Subcutaneous abdominal adipose tissue (tissue), 5 donors: ENCODE data around the gene OR8D2.
"Not testable (repeated sequence)": the region's sequence is repeated elsewhere in the genome, so short reads cannot be mapped to it uniquely, and the experiment has no call there.

Experiments
- H3K27ac ChIP-seq: one replicate; pipeline ENCODE4 v1.7.0; 2013; ENCODE audit warnings: low read depth, mild to moderate bottlenecking, inconsistent platforms, low read length, moderate library complexity
- H3K27me3 ChIP-seq, 5 donors: one replicate each; pipeline ENCODE4 v1.7.0; 2013; ENCODE audit warnings: low read length in 5 of 5, inconsistent platforms in 1 of 5; ENCODE audit not compliant: control insufficient read depth in 5 of 5, insufficient read depth in 4 of 5
- H3K36me3 ChIP-seq, 5 donors: one replicate each; pipeline ENCODE4 v1.7.0; 2013; ENCODE audit warnings: low read length in 5 of 5; ENCODE audit not compliant: control insufficient read depth in 5 of 5, insufficient read depth in 5 of 5
- H3K4me1 ChIP-seq, 5 donors: one replicate each; pipeline ENCODE4 v1.7.0; 2013; ENCODE audit warnings: low read length in 5 of 5, mild to moderate bottlenecking in 3 of 5, moderate library complexity in 1 of 5; ENCODE audit not compliant: control insufficient read depth in 5 of 5, insufficient read depth in 5 of 5
- H3K4me3 ChIP-seq, 5 donors: one replicate each; pipeline ENCODE4 v1.7.0; 2013; ENCODE audit warnings: low read length in 5 of 5, low read depth in 1 of 5
- H3K9ac ChIP-seq, 5 donors: one replicate each; pipeline ENCODE4 v1.7.0; 2013; ENCODE audit warnings: low read length in 5 of 5, mild to moderate bottlenecking in 4 of 5, moderate library complexity in 3 of 5
- H3K9me3 ChIP-seq, 5 donors: one replicate each; pipeline ENCODE4 v1.7.0; 2013; ENCODE audit warnings: low read length in 5 of 5; ENCODE audit not compliant: control insufficient read depth in 5 of 5
- donor health status: healthy.
- donor health status: healthy.
- donor health status: healthy.
- donor health status: healthy.
- donor health status: healthy.

OR8D2 gene

DNA sequence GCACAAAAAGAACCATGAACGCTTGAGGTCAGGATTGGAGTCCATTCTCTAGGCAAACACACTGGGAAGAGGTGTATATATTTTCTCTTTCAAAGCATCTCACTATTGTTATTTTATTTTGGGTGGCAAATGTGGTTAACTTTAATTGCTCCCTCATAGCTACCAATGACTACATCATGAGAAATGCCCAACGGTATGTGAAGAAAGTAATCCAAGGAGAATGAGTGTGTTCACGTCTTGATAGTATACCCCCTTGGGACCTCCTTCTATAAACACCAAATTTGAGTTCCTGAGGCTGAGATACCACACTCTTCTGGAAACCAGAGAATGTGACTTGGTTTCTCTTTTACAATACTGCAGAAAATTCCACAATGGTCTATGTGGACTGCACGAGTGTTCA lies 22.1 kb downstream of the OR8D2 start:
- no peaks in the 10 kb centered on the region for H3K27me3 ChIP-seq
- H3K4me1 ChIP-seq: peaks cover 0 to 12% (median 8%) of the 10 kb centered on the region in 5 donors
- no peaks in the 10 kb centered on the region for H3K9me3 ChIP-seq
- H3K4me3 ChIP-seq: no peak overlapping the region
- H3K27ac ChIP-seq: no peak overlapping the region
- no peak overlapping the region for H3K9ac ChIP-seq
- no peaks in the 10 kb centered on the region for H3K36me3 ChIP-seq

DNA sequence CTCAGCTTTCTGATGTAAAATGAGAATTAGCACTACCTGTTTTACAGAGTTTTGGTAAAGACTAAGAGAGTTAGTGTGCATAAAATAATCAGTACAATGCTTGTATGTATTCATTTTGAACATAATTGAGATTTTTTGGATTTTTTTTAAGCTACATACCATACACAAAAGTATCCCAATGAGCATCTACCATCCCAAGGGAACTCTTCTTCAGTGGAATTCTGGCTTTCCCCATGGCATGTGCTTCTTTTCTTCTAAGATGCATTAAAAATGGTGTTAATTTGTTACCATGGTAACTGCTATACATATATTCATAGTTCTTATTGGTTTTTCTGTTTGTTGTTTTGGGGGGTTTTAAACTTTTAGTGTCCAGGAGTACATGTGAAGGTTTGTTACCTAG lies 24.0 kb downstream of the OR8D2 start:
- Histone ChIP-seq H3K4me1 (no peaks in the 10 kb centered on the region), H3K4me3 (no peak overlapping the region), H3K9ac (no peak overlapping the region), H3K9me3 (no peaks in the 10 kb centered on the region), H3K27ac (no peak overlapping the region), H3K27me3 (no peaks in the 10 kb centered on the region), H3K36me3 (no peaks in the 10 kb centered on the region)

DNA sequence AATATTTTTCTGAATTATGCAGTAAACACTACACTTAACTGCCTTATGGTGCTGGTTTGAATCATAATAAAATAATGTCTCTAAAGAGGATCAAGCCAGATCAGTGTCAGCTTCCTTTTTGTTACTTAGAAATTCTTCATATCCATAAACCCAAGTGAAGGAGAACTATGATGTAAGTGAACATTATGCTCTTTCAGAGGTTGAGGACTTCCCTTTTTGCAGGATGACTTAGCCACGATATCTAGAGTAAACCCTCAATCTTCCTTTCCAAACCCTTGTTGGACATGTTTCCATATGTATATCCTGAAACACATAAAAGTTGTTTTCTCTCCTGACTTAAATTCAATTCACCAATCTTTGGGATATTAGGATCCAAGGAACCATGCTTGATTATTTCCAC lies 25.3 kb downstream of the OR8D2 start:
- Histone ChIP-seq H3K9me3 (peaks cover 0 to 2% (median 0%) of the 10 kb centered on the region in 5 donors), H3K4me3 (no peak overlapping the region), H3K27me3 (no peaks in the 10 kb centered on the region), H3K36me3 (no peaks in the 10 kb centered on the region), H3K4me1 (no peaks in the 10 kb centered on the region), H3K9ac (no peak overlapping the region), H3K27ac (no peak overlapping the region)

DNA sequence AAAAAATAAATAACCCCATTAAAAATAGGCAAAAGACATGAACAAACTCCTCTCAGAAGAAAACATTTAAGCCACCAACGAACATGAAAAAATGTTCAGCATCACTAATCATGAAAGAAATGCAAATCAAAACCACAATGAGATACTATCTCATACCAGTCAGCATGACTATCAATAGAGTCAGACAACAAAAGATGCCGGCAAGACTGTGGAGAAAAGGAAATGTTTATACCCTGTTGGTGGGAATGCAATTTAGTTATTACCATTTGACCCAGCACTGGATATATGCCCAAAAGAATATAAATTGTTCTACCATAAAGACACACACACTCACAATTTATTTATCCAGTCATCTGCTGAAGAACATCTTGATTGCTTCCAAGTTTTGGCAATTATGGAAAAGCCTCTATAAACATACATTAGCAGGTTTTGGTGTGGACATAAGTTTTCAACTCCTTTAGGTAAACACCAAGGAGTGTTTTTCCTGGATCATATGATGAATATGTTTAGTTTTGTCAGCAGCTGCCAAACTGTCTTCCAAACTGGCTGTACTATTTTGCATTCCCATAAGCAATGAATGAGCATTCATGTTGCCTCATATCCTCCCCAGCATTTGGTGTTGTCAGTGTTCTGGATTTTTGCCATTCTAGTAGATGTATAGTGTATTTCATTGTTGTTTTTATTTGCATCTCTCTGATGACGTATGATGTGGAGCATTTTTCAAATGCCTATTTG lies 34.2 kb downstream of the OR8D2 start:
- Histone ChIP-seq H3K4me3 (no peak overlapping the region), H3K9me3 (peaks cover 0 to 11% (median 5%) of the 10 kb centered on the region in 5 donors), H3K9ac (no peak overlapping the region), H3K4me1 (no peaks in the 10 kb centered on the region), H3K27me3 (no peaks in the 10 kb centered on the region), H3K27ac (no peak overlapping the region), H3K36me3 (no peaks in the 10 kb centered on the region)

DNA sequence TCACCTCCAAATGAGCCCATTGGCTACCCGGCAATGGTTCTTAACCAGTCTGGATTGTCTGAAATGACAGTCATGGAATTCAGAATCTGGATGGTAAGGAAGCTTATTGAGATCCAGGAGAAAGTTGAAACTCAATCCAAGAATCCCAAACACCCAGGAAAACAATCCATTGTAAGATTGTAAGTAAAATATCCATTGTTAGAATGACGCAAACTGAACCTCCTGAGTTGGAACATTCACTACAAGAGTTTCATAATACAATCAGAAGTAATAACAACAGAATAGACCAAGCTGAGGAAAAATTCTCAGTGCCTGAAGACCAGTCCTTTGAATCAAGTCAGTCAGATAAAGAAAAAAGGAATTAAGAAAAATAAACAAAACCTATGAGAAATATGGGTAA lies 41.7 kb downstream of the OR8D2 start:
- H3K27me3 ChIP-seq: peaks cover 0 to 2% (median 0%) of the 10 kb centered on the region in 5 donors
- H3K36me3 ChIP-seq: no peaks in the 10 kb centered on the region
- H3K9me3 ChIP-seq: peaks cover 0 to 8% (median 0%) of the 10 kb centered on the region in 5 donors
- no peaks in the 10 kb centered on the region for H3K4me1 ChIP-seq
- H3K4me3 ChIP-seq: no peak overlapping the region
- H3K9ac ChIP-seq: no peak overlapping the region
- H3K27ac ChIP-seq: no peak overlapping the region

DNA sequence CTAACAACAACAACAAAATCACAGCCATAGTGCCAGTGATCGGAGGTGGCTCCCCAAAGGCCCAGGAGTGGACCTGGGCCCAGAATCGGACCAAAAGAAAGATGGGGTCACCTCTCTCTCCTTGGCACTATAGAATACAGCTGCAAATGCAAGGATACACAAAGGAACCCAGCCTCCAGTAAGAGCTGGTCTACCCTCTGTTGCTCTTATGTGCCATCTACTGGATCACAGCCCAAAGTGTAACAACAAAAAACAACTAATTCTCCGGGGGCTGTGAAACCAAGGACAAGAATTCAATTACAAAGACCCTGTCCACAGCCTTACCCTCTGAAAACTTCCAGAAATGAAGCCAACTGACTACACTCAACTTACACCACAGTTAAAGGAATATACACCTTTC lies 42.2 kb downstream of the OR8D2 start:
- Histone ChIP-seq H3K4me3 (no peak overlapping the region), H3K27me3 (peaks cover 0 to 2% (median 0%) of the 10 kb centered on the region in 5 donors), H3K9me3 (peaks cover 0 to 8% (median 0%) of the 10 kb centered on the region in 5 donors), H3K27ac (no peak overlapping the region), H3K4me1 (no peaks in the 10 kb centered on the region), H3K9ac (no peak overlapping the region), H3K36me3 (no peaks in the 10 kb centered on the region)

DNA sequence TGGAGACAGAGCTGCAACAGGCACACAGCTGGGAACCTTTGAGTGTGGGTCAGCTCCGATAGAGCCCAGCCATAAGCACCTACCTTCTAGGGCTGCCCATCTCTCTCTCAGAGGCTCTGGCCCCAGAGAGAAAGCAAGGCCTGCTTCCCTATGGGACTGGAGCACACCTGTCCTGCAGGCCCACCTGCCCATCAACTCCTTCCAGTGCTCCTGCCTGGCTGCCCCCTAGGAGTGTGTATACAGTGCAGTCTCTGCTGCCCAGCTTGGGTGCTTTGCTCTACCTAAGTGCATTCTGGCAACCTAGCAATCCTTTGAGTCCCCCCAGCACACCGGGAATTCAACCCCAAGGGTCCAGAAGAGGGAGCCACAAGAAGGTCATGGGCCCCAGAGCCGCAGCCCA lies 42.8 kb downstream of the OR8D2 start:
- Histone ChIP-seq H3K4me1 (no peaks in the 10 kb centered on the region), H3K9me3 (peaks cover 0 to 8% (median 0%) of the 10 kb centered on the region in 5 donors), H3K9ac (no peak overlapping the region), H3K36me3 (no peaks in the 10 kb centered on the region), H3K27me3 (peaks cover 0 to 2% (median 0%) of the 10 kb centered on the region in 5 donors), H3K4me3 (no peak overlapping the region), H3K27ac (no peak overlapping the region)

DNA sequence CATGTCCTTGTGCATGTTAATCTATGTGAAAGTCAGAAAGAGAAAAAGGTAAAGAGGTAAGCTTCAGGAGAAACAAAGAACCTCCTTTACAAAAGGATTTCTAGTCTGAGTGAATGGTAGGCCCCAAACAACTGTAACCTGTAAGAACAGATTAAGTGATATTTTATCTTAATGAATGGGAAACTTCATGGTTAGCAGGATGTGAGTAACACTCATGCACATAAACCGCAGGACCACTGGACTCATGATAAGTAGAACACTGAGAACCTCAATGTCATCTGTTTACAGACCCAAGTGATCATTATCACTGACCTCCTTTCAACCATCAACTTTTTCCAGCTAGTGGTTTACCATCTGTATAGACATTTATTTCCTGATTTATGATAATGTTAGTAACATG lies 43.9 kb downstream of the OR8D2 start:
- Histone ChIP-seq H3K27ac (no peak overlapping the region), H3K4me3 (no peak overlapping the region), H3K9me3 (peaks cover 0 to 4% (median 0%) of the 10 kb centered on the region in 5 donors), H3K27me3 (peaks cover 0 to 2% (median 0%) of the 10 kb centered on the region in 5 donors), H3K4me1 (no peaks in the 10 kb centered on the region), H3K9ac (no peak overlapping the region), H3K36me3 (no peaks in the 10 kb centered on the region)

DNA sequence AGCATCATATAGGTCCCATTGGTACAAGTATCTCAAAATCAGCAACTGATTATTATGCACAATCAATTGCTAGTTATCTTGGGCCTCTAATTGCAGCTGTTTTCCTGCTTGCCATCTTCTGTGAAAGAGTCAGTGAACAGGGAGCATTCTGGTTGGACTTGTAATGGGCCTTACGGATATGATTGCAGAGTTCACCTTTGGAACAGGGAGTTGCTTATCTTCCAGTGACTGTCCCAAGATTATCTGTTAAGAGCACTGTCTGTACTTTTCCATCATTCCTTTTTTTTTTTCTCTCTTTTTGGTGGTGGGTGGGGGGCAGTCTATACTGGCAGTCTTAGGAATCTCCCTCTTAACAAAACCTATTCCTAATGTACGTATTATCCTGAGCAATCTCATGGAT lies 46.0 kb downstream of the OR8D2 start:
- Histone ChIP-seq H3K27ac (no peak overlapping the region), H3K9me3 (no peaks in the 10 kb centered on the region), H3K4me3 (no peak overlapping the region), H3K27me3 (peaks cover 0 to 2% (median 0%) of the 10 kb centered on the region in 5 donors), H3K9ac (no peak overlapping the region), H3K36me3 (no peaks in the 10 kb centered on the region), H3K4me1 (no peaks in the 10 kb centered on the region)

DNA sequence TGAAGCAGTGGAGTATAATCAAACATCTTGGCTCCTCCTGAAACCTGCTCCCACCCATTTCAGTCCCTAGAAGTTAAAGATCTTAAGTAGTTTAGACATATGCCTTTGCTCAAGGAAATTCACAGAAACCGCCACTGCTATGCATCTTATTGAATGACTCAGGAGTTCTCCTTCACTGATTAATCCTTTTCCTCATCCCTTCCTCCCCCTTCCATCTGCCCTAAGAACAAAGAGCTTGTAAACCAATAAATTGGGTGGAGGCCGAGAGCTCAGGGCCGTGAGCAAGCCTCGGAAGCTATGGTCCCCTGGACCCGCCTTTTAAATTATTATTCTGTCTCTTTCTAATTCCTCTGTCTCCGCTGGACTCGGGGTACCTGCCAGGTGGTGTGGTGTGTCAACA lies 49.1 kb downstream of the OR8D2 start:
- H3K27me3 ChIP-seq, H3K4me1 ChIP-seq, H3K9me3 ChIP-seq, H3K9ac ChIP-seq, H3K4me3 ChIP-seq, H3K36me3 ChIP-seq, H3K27ac ChIP-seq: not testable (repeated sequence)
